NB4 (cell line): Measurements from ENCODE around the gene CASP3.
"Not testable (repeated sequence)": the region's sequence is repeated elsewhere in the genome, so short reads cannot be mapped to it uniquely, and the experiment has no call there.

Source experiments
- DNase-seq: peaks from one replicate; pipeline ENCODE4 v3.0.0; 2010; ENCODE audit warnings: low read depth
- H3K4me3 ChIP-seq: one replicate; pipeline ENCODE4 v1.5.1; 2011; ENCODE audit warnings: mild to moderate bottlenecking, low read depth, low read length, moderate library complexity
- MYC ChIP-seq: IDR thresholded peaks from 2 replicates; pipeline ENCODE4 v1.6.1; 2011; ENCODE audit warnings: low read depth, low read length
- POLR2A ChIP-seq: IDR thresholded peaks from 2 replicates; pipeline ENCODE4 v1.6.1; 2011; ENCODE audit warnings: mild to moderate bottlenecking; ENCODE audit not compliant: insufficient read length; ENCODE audit errors: extremely low read depth
- TF ChIP-seq, protein P1 (sequence below): IDR thresholded peaks from one replicate; pipeline ENCODE4 v1.5.1; 2012; ENCODE audit warnings: low read depth, low read length
- TF ChIP-seq, protein P2 (sequence below): IDR thresholded peaks from 2 replicates; pipeline ENCODE4 v1.6.1; 2011; ENCODE audit warnings: low read depth, low read length

Gene CASP3

DNA sequence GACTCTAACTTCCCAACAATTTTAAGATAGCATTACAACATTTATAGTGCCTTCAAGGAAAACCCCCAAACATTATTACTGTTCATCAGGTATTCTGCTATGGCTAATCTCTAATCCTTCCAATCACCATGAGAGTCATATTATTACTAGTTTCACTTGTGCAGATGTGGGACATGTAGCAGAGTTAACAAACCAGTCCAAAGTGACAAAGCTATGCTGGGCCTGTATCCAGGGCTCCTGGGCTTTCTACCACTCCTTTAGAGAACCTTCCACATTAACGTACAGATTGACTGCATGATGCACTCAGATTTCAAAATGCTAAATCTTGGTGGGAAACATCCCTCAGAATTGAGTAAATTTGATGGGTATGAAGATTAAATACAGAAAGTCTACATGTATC is 16.4 kb downstream of the CASP3 start:
- no peak overlapping the region for H3K4me3 ChIP-seq
- TF ChIP-seq MYC = no peak
- TF ChIP-seq, protein P1, sequence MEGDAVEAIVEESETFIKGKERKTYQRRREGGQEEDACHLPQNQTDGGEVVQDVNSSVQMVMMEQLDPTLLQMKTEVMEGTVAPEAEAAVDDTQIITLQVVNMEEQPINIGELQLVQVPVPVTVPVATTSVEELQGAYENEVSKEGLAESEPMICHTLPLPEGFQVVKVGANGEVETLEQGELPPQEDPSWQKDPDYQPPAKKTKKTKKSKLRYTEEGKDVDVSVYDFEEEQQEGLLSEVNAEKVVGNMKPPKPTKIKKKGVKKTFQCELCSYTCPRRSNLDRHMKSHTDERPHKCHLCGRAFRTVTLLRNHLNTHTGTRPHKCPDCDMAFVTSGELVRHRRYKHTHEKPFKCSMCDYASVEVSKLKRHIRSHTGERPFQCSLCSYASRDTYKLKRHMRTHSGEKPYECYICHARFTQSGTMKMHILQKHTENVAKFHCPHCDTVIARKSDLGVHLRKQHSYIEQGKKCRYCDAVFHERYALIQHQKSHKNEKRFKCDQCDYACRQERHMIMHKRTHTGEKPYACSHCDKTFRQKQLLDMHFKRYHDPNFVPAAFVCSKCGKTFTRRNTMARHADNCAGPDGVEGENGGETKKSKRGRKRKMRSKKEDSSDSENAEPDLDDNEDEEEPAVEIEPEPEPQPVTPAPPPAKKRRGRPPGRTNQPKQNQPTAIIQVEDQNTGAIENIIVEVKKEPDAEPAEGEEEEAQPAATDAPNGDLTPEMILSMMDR = no peak
- TF ChIP-seq POLR2A = no peak
- TF ChIP-seq, protein P2, sequence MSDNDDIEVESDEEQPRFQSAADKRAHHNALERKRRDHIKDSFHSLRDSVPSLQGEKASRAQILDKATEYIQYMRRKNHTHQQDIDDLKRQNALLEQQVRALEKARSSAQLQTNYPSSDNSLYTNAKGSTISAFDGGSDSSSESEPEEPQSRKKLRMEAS = no peak

DNA sequence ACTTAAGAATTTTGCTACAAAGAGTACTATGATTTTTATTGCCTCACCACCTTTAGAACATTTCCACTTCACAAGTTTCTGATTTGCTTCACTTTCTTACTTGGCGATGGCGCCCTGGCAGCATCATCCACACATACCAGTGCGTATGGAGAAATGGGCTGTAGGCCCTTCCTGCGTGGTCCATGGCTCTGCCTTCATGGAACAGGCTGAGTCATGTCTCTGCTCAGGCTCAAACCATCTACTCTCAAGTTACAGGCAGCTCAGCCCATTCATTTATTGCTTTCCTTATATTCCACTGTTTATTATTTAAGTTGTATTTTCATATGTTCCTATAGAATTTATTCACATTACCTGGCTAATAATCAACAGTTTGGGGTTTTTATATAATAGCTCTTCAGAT is 21.1 kb downstream of the CASP3 start:
- DNase-seq = no peak
- TF ChIP-seq, protein P2 = no peak
- TF ChIP-seq MYC (no peak), POLR2A (no peak)
- TF ChIP-seq, protein P1 = no peak
- H3K4me3 ChIP-seq = no peak overlapping the region

More for the DNA sequence above, 16.4 kb downstream of the CASP3 start:
- DNase-seq = no peak

DNA sequence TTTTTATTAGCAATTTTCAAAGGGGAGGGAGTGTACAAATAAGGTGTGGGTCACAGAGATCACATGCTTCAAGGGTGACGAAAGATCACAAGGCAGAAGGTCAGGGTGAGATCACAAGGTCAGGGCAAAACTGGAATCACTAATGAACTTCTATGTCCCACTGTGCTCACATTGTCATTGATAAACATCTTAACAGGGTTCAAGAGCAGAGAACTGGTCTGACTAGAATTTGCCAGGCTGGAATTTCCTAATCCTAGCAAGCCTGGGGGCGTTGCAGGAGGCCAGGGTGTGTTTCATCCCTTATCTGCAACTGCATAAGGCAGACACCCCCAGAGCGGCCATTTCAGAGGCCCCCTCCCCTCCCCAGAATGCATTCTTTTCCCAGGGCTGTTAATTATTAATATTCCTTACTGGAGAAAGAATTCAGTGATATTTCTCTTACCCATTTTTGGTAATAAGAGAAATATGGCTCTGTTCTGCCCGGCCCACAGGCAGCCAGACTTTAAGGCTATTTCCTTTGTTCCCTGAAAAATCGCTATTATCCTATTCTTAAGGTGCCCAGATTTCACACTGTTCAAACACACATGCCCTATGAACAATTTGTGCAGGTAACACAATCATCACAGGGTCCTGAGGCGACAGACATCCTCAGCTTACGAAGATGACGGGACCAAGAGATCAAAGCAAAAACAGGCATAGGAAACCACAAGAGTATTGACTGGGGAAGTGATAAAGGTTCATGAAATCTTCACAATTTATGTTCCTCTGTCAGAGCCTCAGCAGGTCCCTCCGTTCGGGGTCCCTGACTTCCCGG is 23.3 kb downstream of the CASP3 start:
- H3K4me3 ChIP-seq, DNase-seq: not testable (repeated sequence)

DNA sequence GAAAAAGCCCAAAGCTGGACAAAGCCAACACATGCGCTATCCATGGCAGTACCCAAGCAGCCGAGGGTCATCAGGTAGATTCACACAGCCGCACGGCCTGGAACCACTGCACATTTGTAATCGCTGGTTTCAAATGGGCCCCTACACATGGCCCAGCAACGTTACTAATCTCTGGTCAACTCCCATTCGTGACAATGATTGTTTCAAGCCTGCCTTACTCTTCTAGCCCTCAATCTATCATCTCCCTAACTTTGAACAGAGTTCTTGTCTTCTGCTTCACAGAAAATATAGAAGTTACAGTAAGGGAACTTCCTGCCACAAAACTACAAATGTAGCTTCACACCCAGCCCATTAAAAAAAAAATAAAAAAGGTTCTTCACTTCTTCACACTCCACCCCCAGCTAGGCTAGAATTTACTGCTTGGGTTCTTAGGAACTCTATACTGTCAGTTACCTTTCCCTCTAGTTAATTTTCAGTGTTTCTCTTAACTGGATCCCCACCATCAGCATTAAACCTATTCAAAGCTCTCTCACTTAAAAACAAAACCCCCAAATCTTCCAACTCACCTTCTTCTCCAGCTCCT is 24.2 kb downstream of the CASP3 start:
- TF ChIP-seq POLR2A = no peak
- no peak for TF ChIP-seq MYC
- TF ChIP-seq, protein P1 = no peak
- TF ChIP-seq, protein P2 = no peak
- no peak overlapping the region for H3K4me3 ChIP-seq
- DNase-seq = no peak

DNA sequence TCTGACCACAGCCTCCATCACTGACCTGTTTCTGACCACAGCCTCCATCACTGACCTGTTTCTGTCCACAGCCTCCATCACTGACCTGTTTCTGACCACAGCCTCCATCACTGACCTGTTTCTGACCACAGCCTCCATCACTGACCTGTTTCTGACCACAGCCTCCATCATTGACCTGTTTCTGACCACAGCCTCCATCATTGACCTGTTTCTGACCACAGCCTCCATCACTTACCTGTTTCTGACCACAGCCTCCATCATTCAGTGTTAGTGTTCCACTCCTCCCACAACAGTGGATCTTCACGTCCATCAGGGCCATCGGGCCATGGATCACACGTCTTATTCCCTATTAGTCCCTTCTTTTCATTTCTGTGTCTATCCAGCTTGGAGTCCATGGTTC is 24.7 kb downstream of the CASP3 start:
- not testable (repeated sequence) for H3K4me3 ChIP-seq, DNase-seq

DNA sequence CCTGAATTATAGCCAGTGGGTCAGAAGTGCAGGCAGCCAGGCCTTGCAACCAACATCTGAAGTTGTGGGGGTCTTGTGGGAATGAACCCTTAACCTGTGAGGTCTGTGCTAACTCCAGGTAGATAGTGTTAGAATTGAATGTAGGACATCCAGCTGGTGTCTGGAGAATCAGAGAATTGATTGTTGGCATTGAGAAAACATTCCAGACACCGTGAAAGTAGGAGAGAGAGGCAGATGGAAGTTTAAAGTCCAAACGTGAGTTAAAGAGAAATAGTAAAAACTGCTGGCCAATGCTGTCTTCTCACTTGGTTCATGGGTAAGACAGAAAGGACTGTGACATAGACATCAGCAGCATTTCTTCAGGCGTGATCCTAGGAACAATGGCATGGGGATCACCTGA is 27.7 kb downstream of the CASP3 start:
- no peak overlapping the region for H3K4me3 ChIP-seq
- TF ChIP-seq, protein P2 = no peak
- TF ChIP-seq MYC (no peak), POLR2A (no peak)
- TF ChIP-seq, protein P1 = no peak
- DNase-seq = no peak
